ENCODE results near the gene CHRNE. TPM values are rescaled to one million over a fixed set of nuclear protein-coding genes. Genes with fewer than 3 reads are reported as not detected.

Gene CHRNE
- total and polyA plus RNA-seq, 2 of the 8 experiments (the other 6 are each of a cell fraction or from before 2014, with no cell fraction given): 0.15 to 0.33 TPM

DNA sequence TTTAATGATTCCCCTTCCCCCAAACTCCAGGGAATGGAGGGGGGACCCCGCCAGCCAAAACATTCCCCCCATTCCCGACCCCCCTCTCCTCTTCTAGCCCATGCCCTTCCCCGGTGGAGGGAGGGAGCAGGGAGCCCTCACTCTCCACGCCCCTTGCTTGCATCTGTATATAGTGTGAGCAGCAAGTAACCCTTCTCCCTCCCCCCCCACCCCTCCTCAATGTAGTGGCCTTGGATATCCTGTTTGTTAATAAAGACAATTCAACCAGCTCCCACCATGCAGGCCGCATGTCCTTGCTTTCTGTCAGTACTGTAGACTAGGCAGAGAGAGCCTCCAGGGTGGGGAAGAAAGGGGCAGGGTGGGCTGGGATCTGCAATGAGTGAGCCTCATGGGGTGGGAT lies 5.1 kb downstream of the CHRNE start:
- H3K27ac ChIP-seq (ENCODE audit: low read depth, low read length): no peak overlapping the region
- H3K79me1 ChIP-seq (ENCODE audit: low read depth, low read length): no peaks in the 10 kb centered on the region; the same call in 1 of the 2 replicates
- no peak overlapping the region for H2AK5ac ChIP-seq (ENCODE audit: low read depth, low read length)
- no peak overlapping the region for H2BK20ac ChIP-seq (ENCODE audit: low read length)
- H3K79me2 ChIP-seq (ENCODE audit: control insufficient read depth in 1 of 2, insufficient read depth in 2 of 2, low read length in 2 of 2): no peaks in the 10 kb centered on the region
- H3K4ac ChIP-seq (replicated peaks; ENCODE audit: insufficient read length, low read depth, low read length): no peak overlapping the region
- no peak overlapping the region for H2BK120ac ChIP-seq (replicated peaks; ENCODE audit: low read depth, low read length)
- FAIRE-seq (no peak), DNase-seq (ENCODE audit: low read depth in 1 of 2, low spot score in 2 of 2) (no peak)
- H3K56ac ChIP-seq (replicated peaks; ENCODE audit: insufficient read length, low read depth, low read length): no peak overlapping the region
- CTCF ChIA-PET (ENCODE audit: partially characterized antibody): interaction anchor here (0.6 to 3.0 kb wide), 2 partner anchors 16 to 62 kb away, joined by 3 to 14 read pairs; no protein-coding TSS in a partner anchor
- peaks cover 4 to 19% (median 16%) of the 10 kb centered on the region in 4 experiments; a peak in 7 of 8 replicates for H3K36me3 ChIP-seq (ENCODE audit: control insufficient read depth in 2 of 4, insufficient read depth in 4 of 4, low read length in 3 of 4)
- peaks cover 0 to 10% of the 10 kb centered on the region in 2 experiments for H4K20me1 ChIP-seq (replicated peaks in 1 of 2; ENCODE audit: control insufficient read depth in 1 of 2, insufficient read depth in 2 of 2, low read length in 2 of 2)
- H4K5ac ChIP-seq (ENCODE audit: insufficient read length, low read depth, low read length): no peak overlapping the region
- no peak overlapping the region for H3K4me3 ChIP-seq (ENCODE audit: extremely low read depth in 1 of 4, insufficient read depth in 2 of 4, low read depth in 3 of 4, low read length in 4 of 4)
- H2BK15ac ChIP-seq (ENCODE audit: low read length): no peak overlapping the region
- peaks cover 3% of the 10 kb centered on the region; the same call in 1 of the 2 replicates for H3K23me2 ChIP-seq (ENCODE audit: low read depth, low read length)
- 0 out of 7 replicates have a peak, but pooled peaks cover 0 to 2% (median 0%) of the 10 kb centered on the region in 4 experiments for H3K27me3 ChIP-seq (replicated peaks in 1 of 4; ENCODE audit: control insufficient read depth in 3 of 4, extremely low read depth in 1 of 4, insufficient read depth in 3 of 4, low read length in 3 of 4)
- no peaks in the 10 kb centered on the region for H3K9me3 ChIP-seq (ENCODE audit: insufficient read depth in 2 of 2, low read depth in 1 of 2, low read length in 1 of 2)
- no peak overlapping the region for H4K8ac ChIP-seq (ENCODE audit: extremely low read depth, insufficient read depth, low read length)
- 70% methylated on average over 3 of the region's 5 CpGs; no CpG with 5 or more reads in 1 of the 2 experiments for WGBS, 2 experiments (ENCODE audit: extremely low coverage in 1 of 2, insufficient coverage in 1 of 2, insufficient read length in 1 of 2, insufficient replicate concordance in 2 of 2, low coverage in 1 of 2, low lambda C conversion rate in 2 of 2, missing lambda C conversion rate in 1 of 2)
- H2BK12ac ChIP-seq (ENCODE audit: low read depth, low read length): no peak overlapping the region
- peaks cover 0 to 9% (median 3%) of the 10 kb centered on the region in 4 experiments; a peak in 5 of 7 replicates for H3K4me1 ChIP-seq (replicated peaks in 1 of 4; ENCODE audit: control insufficient read depth in 3 of 4, insufficient read depth in 4 of 4, low read length in 3 of 4)
- POLR2A ChIA-PET (ENCODE audit: partially characterized antibody): interaction anchor here (2.1 to 6.4 kb wide), 2 partner anchors 40 to 108 kb away, joined by 5 to 49 read pairs; partner anchors contain the start of genes RNF167 and SLC25A11
- H3K18ac ChIP-seq (ENCODE audit: extremely low read depth, low read length): no peak overlapping the region
- H3K9ac ChIP-seq (replicated peaks in 1 of 4; ENCODE audit: extremely low read depth in 1 of 4, low read depth in 3 of 4, low read length in 3 of 4): no peak overlapping the region; a peak in 1 of 7 replicates
- H2AFZ ChIP-seq (ENCODE audit: low read length): no peak overlapping the region
- H2BK5ac ChIP-seq (ENCODE audit: low read depth, low read length): no peak overlapping the region; the same call in 1 of the 2 replicates
- no peak overlapping the region for H3K4me2 ChIP-seq (ENCODE audit: insufficient read depth in 1 of 2, low read depth in 2 of 2, low read length in 2 of 2)
- no peak overlapping the region for H3K23ac ChIP-seq (ENCODE audit: insufficient read length)
- no peak overlapping the region for H4K91ac ChIP-seq (replicated peaks; ENCODE audit: insufficient read length, low read length)
- H3K14ac ChIP-seq (ENCODE audit: insufficient read length): no peak overlapping the region
- TF ChIP-seq, protein P1, sequence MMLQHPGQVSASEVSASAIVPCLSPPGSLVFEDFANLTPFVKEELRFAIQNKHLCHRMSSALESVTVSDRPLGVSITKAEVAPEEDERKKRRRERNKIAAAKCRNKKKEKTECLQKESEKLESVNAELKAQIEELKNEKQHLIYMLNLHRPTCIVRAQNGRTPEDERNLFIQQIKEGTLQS (IDR thresholded peaks at IDR 0.05; ENCODE audit: insufficient read depth, low read depth, low read length): no peak
- TF ChIP-seq CBX5 (IDR thresholded peaks at IDR 0.05; ENCODE audit: low read depth, low read length) (no peak), KDM4A (IDR thresholded peaks at IDR 0.05; ENCODE audit: low read depth, low read length, severe bottlenecking) (no peak), SP2 (IDR thresholded peaks at IDR 0.05; ENCODE audit: low read length) (no peak), NRF1 (IDR thresholded peaks at IDR 0.05; ENCODE audit: low read depth, low read length) (no peak), SP4 (IDR thresholded peaks at IDR 0.05; ENCODE audit: low read length) (no peak), BCL11A (IDR thresholded peaks at IDR 0.05; ENCODE audit: low read depth in 2 of 2, low read length in 2 of 2) (no peak), HDAC2 (IDR thresholded peaks at IDR 0.05; ENCODE audit: borderline replicate concordance in 1 of 2, low read depth in 2 of 2, low read length in 2 of 2) (no peak)
- TF ChIP-seq, protein P2, sequence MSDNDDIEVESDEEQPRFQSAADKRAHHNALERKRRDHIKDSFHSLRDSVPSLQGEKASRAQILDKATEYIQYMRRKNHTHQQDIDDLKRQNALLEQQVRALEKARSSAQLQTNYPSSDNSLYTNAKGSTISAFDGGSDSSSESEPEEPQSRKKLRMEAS (IDR thresholded peaks at IDR 0.05): no peak

All from H1 (cell line).